ENCODE data around the gene EZH2. TPM values are rescaled to one million over a fixed set of nuclear protein-coding genes. Genes with fewer than 3 reads are reported as not detected.

EZH2 gene
- total and polyA plus RNA-seq, 11 donors: 0.61 to 5.4 (median 1.3) TPM

GRCh38 chr7:148819697-148820360 lies 64.3 kb downstream of the EZH2 start:
- TF ChIP-seq CTCF (IDR thresholded peaks at IDR 0.05): no peak
- no peak for TF ChIP-seq POLR2A (IDR thresholded peaks at IDR 0.05)
- Histone ChIP-seq H3K4me3 (no peak overlapping the region), H3K9me3 (no peaks in the 10 kb centered on the region), H3K27ac (no peak overlapping the region), H3K4me1 (no peaks in the 10 kb centered on the region), H3K27me3 (no peaks in the 10 kb centered on the region), H3K36me3 (peaks cover 0 to 58% (median 0%) of the 10 kb centered on the region in 9 donors)
- intact Hi-C loops (cut with DNase I): no loop called here
- DNase-seq (no peak), ATAC-seq (no peak)
- 88 to 91% (median 89%) methylated on average over 6 of the region's 6 CpGs for WGBS, 4 donors

DNA sequence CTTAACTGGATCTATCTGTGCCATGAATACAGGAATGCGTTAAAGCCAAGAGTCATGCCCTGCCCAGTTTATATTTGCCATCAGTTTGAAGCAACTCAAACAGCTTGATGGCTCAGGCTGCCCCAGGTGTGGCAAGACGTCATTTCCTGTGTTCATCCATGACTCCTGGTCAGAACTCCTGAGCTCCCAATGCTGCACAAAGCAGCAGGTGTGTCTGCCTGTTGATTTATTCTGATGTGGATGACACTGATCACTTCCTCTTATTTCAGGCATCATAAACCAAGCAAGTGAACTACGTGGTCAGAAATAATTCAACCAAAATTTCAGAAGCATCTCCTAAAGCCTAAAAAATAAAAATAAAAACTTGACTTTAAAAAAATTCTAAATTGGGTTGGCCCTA lies 68.5 kb downstream of the EZH2 start:
- no peaks in the 10 kb centered on the region for H3K9me3 ChIP-seq

GRCh38 chr7:148814922-148815559 lies 69.0 kb downstream of the EZH2 start:
- no peak for TF ChIP-seq POLR2A (IDR thresholded peaks at IDR 0.05)
- no peak for TF ChIP-seq CTCF (IDR thresholded peaks at IDR 0.05)
- H3K27me3 ChIP-seq: no peaks in the 10 kb centered on the region
- no peak overlapping the region for H3K27ac ChIP-seq
- ATAC-seq (no peak), DNase-seq (no peak)
- H3K36me3 ChIP-seq: peaks cover 0 to 82% (median 3%) of the 10 kb centered on the region in 9 donors
- no peaks in the 10 kb centered on the region for H3K4me1 ChIP-seq
- intact Hi-C loops (cut with DNase I): no loop called here
- WGBS, 4 donors: 83 to 89% (median 85%) methylated on average over 10 of the region's 10 CpGs
- no peak overlapping the region for H3K4me3 ChIP-seq
- H3K9me3 ChIP-seq: no peaks in the 10 kb centered on the region

More for the DNA sequence above, 68.5 kb downstream of the EZH2 start:
- Histone ChIP-seq H3K36me3 (peaks cover 0 to 78% (median 3%) of the 10 kb centered on the region in 9 donors), H3K4me1 (no peaks in the 10 kb centered on the region), H3K27me3 (no peaks in the 10 kb centered on the region), H3K4me3 (no peak overlapping the region), H3K27ac (no peak overlapping the region)
- DNase-seq: no peak
- intact Hi-C loops (cut with DNase I): no loop called here
- 92 to 93% (median 92%) methylated on average over 3 of the region's 3 CpGs for WGBS, 4 donors
- no peak for ATAC-seq
- TF ChIP-seq POLR2A (IDR thresholded peaks at IDR 0.05) (no peak), CTCF (IDR thresholded peaks at IDR 0.05) (no peak)

- DNase-seq: no peak
- H3K27me3 ChIP-seq: no peaks in the 10 kb centered on the region
Measured at GRCh38 chr7:148813890-148814289, 70.2 kb downstream of the EZH2 start.

More at GRCh38 chr7:148813890-148814289, 70.2 kb downstream of the EZH2 start:
- Histone ChIP-seq H3K36me3 (peaks cover 0 to 82% (median 8%) of the 10 kb centered on the region in 9 donors), H3K4me3 (no peak overlapping the region), H3K9me3 (no peaks in the 10 kb centered on the region), H3K4me1 (no peaks in the 10 kb centered on the region), H3K27ac (no peak overlapping the region)
- ATAC-seq: no peak
- WGBS, 4 donors: 93 to 95% (median 94%) methylated on average over 9 of the region's 9 CpGs
- intact Hi-C loops (cut with DNase I): no loop called here
- no peak for TF ChIP-seq CTCF (IDR thresholded peaks at IDR 0.05)
- TF ChIP-seq POLR2A (IDR thresholded peaks at IDR 0.05): no peak

All from heart left ventricle (tissue), 16 donors.